ENCODE results near the gene MORN5.

DNA sequence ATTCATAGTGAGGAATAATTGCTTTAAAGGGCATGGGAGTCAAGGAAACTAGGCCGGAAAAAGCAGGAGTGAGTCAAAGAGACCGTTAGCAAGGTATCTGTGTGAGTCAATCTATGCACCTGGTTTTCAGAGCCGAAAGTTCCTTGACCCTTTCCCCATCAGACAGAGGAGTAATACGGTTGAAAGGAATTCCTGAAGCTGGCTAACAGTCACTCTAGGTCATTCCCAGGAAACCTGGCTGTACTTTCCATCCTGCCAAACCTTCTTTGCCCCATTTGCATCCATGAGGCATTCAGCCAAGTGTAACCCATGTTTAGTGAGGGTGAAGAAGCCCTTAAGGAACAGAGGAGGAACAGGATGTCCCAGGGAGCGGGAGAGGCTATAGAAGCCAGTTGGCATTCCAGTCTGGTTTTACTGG is 88.7 kb downstream of the MORN5 start:
- TF ChIP-seq MAZ (IDR thresholded peaks at IDR 0.05; ENCODE audit: borderline replicate concordance, low read depth, low read length) (no peak), CTCF (IDR thresholded peaks at IDR 0.05) (no peak), RAD21 (conservative IDR thresholded peaks at IDR 0.05 in 1 of 2, IDR thresholded peaks at IDR 0.05 in 1 of 2) (no peak), JUN (IDR thresholded peaks at IDR 0.05) (no peak), MAFK (IDR thresholded peaks at IDR 0.05; ENCODE audit: partially characterized antibody) (no peak), PBX3 (IDR thresholded peaks at IDR 0.05) (no peak), REST (IDR thresholded peaks at IDR 0.05) (no peak), RFX5 (IDR thresholded peaks at IDR 0.05) (no peak), POLR2A (IDR thresholded peaks at IDR 0.05; ENCODE audit: low read length) (no peak), EP300 (IDR thresholded peaks at IDR 0.05) (no peak), CHD4 (IDR thresholded peaks at IDR 0.05; ENCODE audit: borderline replicate concordance) (no peak), FOSB (CRISPR knock-in tag; IDR thresholded peaks at IDR 0.05) (no peak)
- TF ChIP-seq, protein P1, sequence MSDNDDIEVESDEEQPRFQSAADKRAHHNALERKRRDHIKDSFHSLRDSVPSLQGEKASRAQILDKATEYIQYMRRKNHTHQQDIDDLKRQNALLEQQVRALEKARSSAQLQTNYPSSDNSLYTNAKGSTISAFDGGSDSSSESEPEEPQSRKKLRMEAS (IDR thresholded peaks at IDR 0.05): no peak
